RWPE1 (cell line): Measurements from ENCODE around the gene HSF5.

ENCODE experiments used
- CTCF ChIA-PET: fragments of 350-600 bp; sonication (Branson Sonifier 250); formaldehyde crosslinking; extraction: SDS; loops from one replicate; lab custom pipeline; 2021; lab: Yijun Ruan, JAX
- POLR2A ChIA-PET: fragments of 400-600 bp; formaldehyde crosslinking; extraction: SDS; loops from one replicate; lab custom pipeline; 2020; ENCODE audit warnings: antibody characterized with exemption; ENCODE audit not compliant: low non-redundant PET; lab: Yijun Ruan, JAX
- DNase-seq: peaks from one replicate; pipeline ENCODE4 v3.0.0; 2012; ENCODE audit warnings: low spot score
- H3K27ac ChIP-seq: fragments of 450-650 bp; 2 replicates; pipeline ENCODE4 v1.5.1; 2017
- CTCF ChIP-seq: fragments of 450-650 bp; conservative IDR thresholded peaks from 2 replicates; pipeline ENCODE4 v1.5.1; 2017; ENCODE audit warnings: low read depth, mild to moderate bottlenecking

The HSF5 gene

DNA sequence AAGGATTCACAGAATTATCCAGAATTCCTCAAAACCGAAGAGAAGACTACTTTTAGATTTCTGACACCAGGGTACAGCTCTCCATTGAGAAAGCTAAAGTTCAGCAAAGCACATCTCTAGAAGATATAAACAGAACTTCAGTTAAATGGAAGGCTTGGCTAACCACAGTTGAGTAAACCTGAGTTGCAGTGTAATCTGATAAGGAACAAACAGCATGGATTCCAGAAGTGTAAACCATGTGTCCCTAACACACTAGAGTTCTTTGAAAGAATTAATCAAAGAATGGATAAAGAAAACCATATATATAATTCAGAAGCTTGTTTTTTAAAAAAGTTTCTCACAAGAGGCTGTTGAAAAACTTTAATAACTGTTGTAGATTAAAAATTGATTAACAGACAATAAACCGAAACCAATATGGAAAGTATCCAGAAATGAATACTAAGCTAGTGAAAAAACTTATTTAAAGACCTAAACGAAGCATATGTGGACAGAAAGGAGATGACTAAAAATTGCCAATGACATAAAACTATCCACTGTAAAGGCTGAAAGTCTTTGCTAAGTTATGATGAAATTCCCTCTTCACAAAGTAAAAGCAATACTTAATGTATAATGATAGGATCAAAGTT, 75.1 kb downstream of the HSF5 start:
- no peak for TF ChIP-seq CTCF
- no peak for DNase-seq
- ChIA-PET CTCF (interaction anchor here (0.7 kb wide), 2 partner anchors 57 to 1684 kb away, joined by 3 read pairs; no protein-coding TSS in a partner anchor), POLR2A (interaction anchor here (1.3 kb wide), 1 partner anchor 60 kb away, joined by 4 read pairs; the partner anchor contains the start of gene SUPT4H1)
- no peak overlapping the region for H3K27ac ChIP-seq

- CTCF ChIA-PET, result no interaction called here
- H3K27ac ChIP-seq, result no peak overlapping the region
- POLR2A ChIA-PET, result no interaction called here
Measured at GRCh38 chr17:58412064-58412703, 76.0 kb downstream of the HSF5 start.

GRCh38 chr17:58411408-58411894, 76.8 kb downstream of the HSF5 start:
- no peak for TF ChIP-seq CTCF
- CTCF ChIA-PET, result interaction anchor here (0.6 kb wide), 2 partner anchors 94 to 846 kb away, joined by 3 read pairs; no protein-coding TSS in a partner anchor
- H3K27ac ChIP-seq, result no peak overlapping the region
- no peak for DNase-seq
- POLR2A ChIA-PET, result no interaction called here

More at GRCh38 chr17:58412064-58412703, 76.0 kb downstream of the HSF5 start:
- TF ChIP-seq CTCF, result no peak
- no peak for DNase-seq

- TF ChIP-seq CTCF, result no peak
- no peak for DNase-seq
- ChIA-PET POLR2A (no interaction called here), CTCF (interaction anchor here (0.6 kb wide), 2 partner anchors 93 to 845 kb away, joined by 3 read pairs; no protein-coding TSS in a partner anchor)
- H3K27ac ChIP-seq, result no peak overlapping the region
Measured at GRCh38 chr17:58410714-58411407, 77.3 kb downstream of the HSF5 start.

DNA sequence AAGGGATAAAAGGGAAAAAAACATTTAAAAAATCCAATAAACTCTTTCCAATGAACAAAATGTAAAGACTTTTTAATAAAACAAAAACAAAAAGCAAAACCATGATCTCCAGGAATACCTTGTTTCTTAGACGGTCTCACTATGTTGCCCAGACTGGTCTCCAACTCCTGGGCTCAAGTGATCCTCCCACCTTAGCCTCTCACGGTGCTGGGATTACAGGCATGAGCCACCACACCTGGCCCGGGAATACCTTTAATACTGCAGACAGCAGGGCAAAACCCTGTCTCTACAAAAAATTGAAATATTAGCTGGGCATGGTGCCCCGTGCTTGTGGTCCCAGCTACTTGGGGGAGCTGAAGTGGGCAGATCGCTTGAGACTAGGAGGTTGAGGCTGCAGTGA, 78.8 kb downstream of the HSF5 start:
- TF ChIP-seq CTCF, result no peak
- ChIA-PET POLR2A (no interaction called here), CTCF (no interaction called here)
- peak overlapping the region; percentile 55 for H3K27ac ChIP-seq
- DNase-seq, result no peak

- H3K27ac ChIP-seq, result peak overlapping the region; percentile 46; the same call in 1 of the 2 replicates
- no peak for TF ChIP-seq CTCF
- DNase-seq, result peak; percentile 58
- ChIA-PET CTCF (no interaction called here), POLR2A (no interaction called here)
Measured at GRCh38 chr17:58403311-58403710, 84.9 kb downstream of the HSF5 start.
